ENCODE measurements around the gene SLC38A6. TPM values are rescaled to one million over a fixed set of nuclear protein-coding genes. Genes with fewer than 3 reads are reported as not detected.

The SLC38A6 gene
- total and polyA plus RNA-seq, 2 of the 8 experiments (the other 6 are each of a cell fraction or from before 2014, with no cell fraction given): 8.1 to 9.8 TPM

DNA sequence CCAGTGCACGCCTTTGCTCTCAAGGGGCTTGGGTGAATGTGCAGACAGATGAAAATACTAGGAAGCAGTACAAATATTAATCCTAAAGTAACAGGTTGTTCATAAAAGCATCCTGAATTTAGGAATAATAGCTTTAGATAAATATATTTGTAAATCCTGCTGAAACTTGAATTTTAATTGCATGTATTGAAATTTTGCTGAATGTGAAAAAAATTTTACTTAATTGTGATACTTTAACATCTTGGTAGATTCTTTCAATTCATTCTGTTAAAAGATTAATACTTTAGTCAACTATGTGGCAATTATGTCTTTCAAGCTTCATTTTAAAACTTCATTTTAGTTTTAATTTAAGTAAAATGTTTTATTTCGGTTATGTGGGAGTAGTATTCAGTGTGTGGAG is 5.5 kb downstream of the SLC38A6 start:
- Histone ChIP-seq H4K20me1 (replicated peaks in 1 of 2; ENCODE audit: control insufficient read depth in 1 of 2, insufficient read depth in 2 of 2, low read length in 2 of 2) (peaks cover 0 to 2% of the 10 kb centered on the region in 2 experiments), H3K9me3 (ENCODE audit: insufficient read depth in 2 of 2, low read depth in 1 of 2, low read length in 1 of 2) (no peaks in the 10 kb centered on the region), H3K79me1 (ENCODE audit: low read depth, low read length) (no peaks in the 10 kb centered on the region), H3K18ac (ENCODE audit: extremely low read depth, low read length) (no peak overlapping the region), H2BK20ac (ENCODE audit: low read length) (no peak overlapping the region), H3K4me3 (ENCODE audit: extremely low read depth in 1 of 4, insufficient read depth in 2 of 4, low read depth in 3 of 4, low read length in 4 of 4) (no peak overlapping the region), H3K27me3 (replicated peaks in 1 of 4; ENCODE audit: control insufficient read depth in 3 of 4, extremely low read depth in 1 of 4, insufficient read depth in 3 of 4, low read length in 3 of 4) (no peaks in the 10 kb centered on the region), H2BK120ac (replicated peaks; ENCODE audit: low read depth, low read length) (no peak overlapping the region), H4K91ac (replicated peaks; ENCODE audit: insufficient read length, low read length) (no peak overlapping the region), H2AFZ (ENCODE audit: low read length) (no peak overlapping the region), H2AK5ac (ENCODE audit: low read depth, low read length) (no peak overlapping the region), H3K23me2 (ENCODE audit: low read depth, low read length) (0 out of 2 replicates have a peak, but pooled peaks cover 1% of the 10 kb centered on the region), H3K79me2 (ENCODE audit: control insufficient read depth in 1 of 2, insufficient read depth in 2 of 2, low read length in 2 of 2) (no peaks in the 10 kb centered on the region), H2BK15ac (ENCODE audit: low read length) (no peak overlapping the region), H3K27ac (ENCODE audit: low read depth, low read length) (no peak overlapping the region), H3K56ac (replicated peaks; ENCODE audit: insufficient read length, low read depth, low read length) (no peak overlapping the region), H3K4me1 (replicated peaks in 1 of 4; ENCODE audit: control insufficient read depth in 3 of 4, insufficient read depth in 4 of 4, low read length in 3 of 4) (peaks cover 0 to 2% (median 0%) of the 10 kb centered on the region in 4 experiments; a peak in 1 of 7 replicates), H4K8ac (ENCODE audit: extremely low read depth, insufficient read depth, low read length) (no peak overlapping the region), H3K4ac (replicated peaks; ENCODE audit: insufficient read length, low read depth, low read length) (no peak overlapping the region), H3K14ac (ENCODE audit: insufficient read length) (no peak overlapping the region), H3K23ac (ENCODE audit: insufficient read length) (no peak overlapping the region), H2BK12ac (ENCODE audit: low read depth, low read length) (no peak overlapping the region), H3K36me3 (ENCODE audit: control insufficient read depth in 2 of 4, insufficient read depth in 4 of 4, low read length in 3 of 4) (peaks cover 0 to 5% (median 1%) of the 10 kb centered on the region in 4 experiments; a peak in 3 of 8 replicates), H2BK5ac (ENCODE audit: low read depth, low read length) (no peak overlapping the region), H3K4me2 (ENCODE audit: insufficient read depth in 1 of 2, low read depth in 2 of 2, low read length in 2 of 2) (no peak overlapping the region), H4K5ac (ENCODE audit: insufficient read length, low read depth, low read length) (no peak overlapping the region), H3K9ac (replicated peaks in 1 of 4; ENCODE audit: extremely low read depth in 1 of 4, low read depth in 3 of 4, low read length in 3 of 4) (no peak overlapping the region)
- CTCF ChIA-PET (ENCODE audit: partially characterized antibody): interaction anchor here (1.1 to 1.5 kb wide), 2 partner anchors 41 to 250 kb away, joined by 3 read pairs; no protein-coding TSS in a partner anchor
- WGBS, 2 experiments (ENCODE audit: extremely low coverage in 1 of 2, insufficient coverage in 1 of 2, insufficient read length in 1 of 2, insufficient replicate concordance in 2 of 2, low coverage in 1 of 2, low lambda C conversion rate in 2 of 2, missing lambda C conversion rate in 1 of 2): 87 to 100% methylated on average over 1 to 2 of the region's 2 CpGs
- DNase-seq (ENCODE audit: low read depth in 1 of 2, low spot score in 2 of 2) (no peak), FAIRE-seq (no peak)
- POLR2A ChIA-PET (ENCODE audit: partially characterized antibody): no interaction called here
- no peak for TF ChIP-seq KDM5A (IDR thresholded peaks at IDR 0.05; ENCODE audit: low read length)
- TF ChIP-seq CTBP2 (IDR thresholded peaks at IDR 0.05; ENCODE audit: borderline replicate concordance, insufficient read depth, insufficient read length, low read length): no peak
